Kidney tubule cell (primary cell): ENCODE results near the gene RAPGEF1.

ENCODE experiments used
- DNase-seq: peaks from one replicate; pipeline ENCODE4 v3.0.0-alpha.2; 2018; ENCODE audit warnings: low spot score

Gene RAPGEF1

DNA sequence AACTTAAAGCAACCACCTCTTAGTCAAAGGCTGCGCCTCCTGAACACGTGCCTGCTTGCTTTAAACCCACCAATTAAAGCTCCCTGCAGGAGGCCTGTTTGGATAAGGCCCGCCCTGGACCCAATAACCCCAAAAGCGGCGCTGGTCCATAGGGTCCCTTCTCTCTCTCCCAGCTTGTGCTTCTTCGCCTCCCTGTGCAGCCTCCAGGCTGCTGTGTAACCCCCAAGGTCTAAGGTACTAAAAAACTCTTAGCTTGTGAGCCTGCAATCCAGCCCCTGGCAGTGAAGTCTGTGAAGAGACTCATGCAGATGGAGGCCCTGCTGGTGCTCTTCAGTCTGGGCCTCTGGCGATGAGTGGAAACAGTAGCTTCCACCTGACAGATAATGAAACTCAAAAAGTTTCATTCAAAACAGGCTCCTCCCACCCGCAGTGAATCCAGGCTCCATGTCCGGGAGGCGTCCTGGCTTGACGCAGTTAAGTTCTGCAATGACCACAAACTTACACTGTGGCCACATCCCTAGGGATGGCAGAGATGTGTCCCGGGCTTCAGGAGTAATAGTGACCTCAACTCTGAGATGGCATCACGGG, 97.3 kb downstream of the RAPGEF1 start:
- DNase-seq: no peak

- no peak for DNase-seq
Measured at GRCh38 chr9:131641618-131642495, 98.0 kb downstream of the RAPGEF1 start.

- DNase-seq: no peak
Measured at GRCh38 chr9:131640438-131641137, 99.3 kb downstream of the RAPGEF1 start.

GRCh38 chr9:131639769-131640437, 100.0 kb downstream of the RAPGEF1 start:
- DNase-seq: no peak

GRCh38 chr9:131636593-131636992, 103.3 kb downstream of the RAPGEF1 start:
- no peak for DNase-seq

DNA sequence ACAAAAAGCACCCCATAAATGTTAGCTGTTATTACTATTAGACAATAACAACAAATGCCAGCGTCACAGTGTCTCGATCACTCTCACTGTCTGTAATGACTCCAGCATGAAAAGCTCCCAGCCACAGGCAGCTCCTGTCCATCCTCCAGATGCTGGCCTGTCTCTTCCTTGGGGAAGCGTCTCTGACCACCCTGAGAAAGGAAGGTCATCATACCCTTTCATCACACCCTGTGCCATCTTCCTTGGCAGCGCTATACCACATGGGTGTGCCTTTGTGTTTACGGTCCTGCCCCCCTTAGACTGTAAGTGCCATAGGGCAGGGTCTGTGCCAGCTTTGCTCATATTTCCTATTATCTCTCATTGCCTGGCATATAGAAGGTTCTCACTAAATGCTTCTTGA, 104.0 kb downstream of the RAPGEF1 start:
- DNase-seq: no peak

- peak; percentile 95 for DNase-seq
Measured at GRCh38 chr9:131635285-131635684, 104.6 kb downstream of the RAPGEF1 start.

- DNase-seq: peak; percentile 80
Measured at GRCh38 chr9:131633491-131634031, 106.3 kb downstream of the RAPGEF1 start.

DNA sequence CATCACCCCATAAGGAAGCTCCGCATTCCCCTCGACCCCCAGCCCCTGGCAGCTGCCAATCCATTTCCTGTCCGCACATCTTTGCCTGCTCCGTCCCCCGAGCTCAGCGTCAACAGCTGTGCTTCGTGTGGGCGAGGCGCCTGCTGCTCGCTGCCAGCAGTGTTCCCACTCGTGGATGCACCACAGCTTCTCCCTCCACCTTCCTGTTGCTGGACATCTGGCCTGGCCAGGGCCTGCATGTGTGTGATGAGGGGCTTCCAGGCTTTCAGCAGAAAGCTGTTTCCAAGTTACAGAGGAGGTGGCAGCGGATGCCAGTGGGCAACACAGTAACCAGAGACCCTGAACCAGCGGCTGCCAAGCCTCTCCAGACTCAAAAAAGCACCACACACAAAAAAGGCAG, 108.6 kb downstream of the RAPGEF1 start:
- DNase-seq: no peak

- DNase-seq: peak; percentile 72
Measured at GRCh38 chr9:131630205-131630831, 109.6 kb downstream of the RAPGEF1 start.

DNA sequence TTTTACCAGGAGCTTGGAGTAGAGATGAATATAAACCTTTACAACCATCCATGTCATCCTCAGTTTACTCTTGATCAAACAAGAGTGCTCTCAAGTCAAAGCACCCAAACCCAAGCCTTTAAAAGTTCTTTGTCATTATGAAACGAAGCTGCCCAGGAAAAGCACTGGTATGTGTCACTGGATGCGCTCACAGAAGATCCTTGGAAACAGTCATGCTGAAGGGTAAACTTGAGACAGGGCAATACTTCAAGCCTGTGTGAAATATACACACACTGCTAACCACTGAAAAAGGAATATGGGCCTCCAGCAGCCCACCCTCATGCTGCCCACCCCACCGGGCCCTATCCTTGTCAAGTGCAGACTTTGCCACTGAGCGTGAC, 110.1 kb downstream of the RAPGEF1 start:
- peak; percentile 17 for DNase-seq

DNA sequence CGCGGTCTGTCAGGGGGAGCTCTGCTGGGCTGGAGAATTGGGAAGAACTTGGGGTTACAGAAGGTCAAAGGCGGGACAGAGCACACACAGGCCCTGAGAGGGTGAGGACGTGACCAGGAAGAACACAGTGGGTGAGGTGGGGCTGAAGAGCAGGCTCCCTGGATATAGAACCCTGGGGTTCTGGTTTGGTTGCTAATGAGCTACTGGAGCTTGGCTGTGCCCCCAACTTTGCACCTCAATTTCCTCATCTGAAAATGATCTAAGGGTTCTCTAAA, 110.7 kb downstream of the RAPGEF1 start:
- DNase-seq: no peak

DNA sequence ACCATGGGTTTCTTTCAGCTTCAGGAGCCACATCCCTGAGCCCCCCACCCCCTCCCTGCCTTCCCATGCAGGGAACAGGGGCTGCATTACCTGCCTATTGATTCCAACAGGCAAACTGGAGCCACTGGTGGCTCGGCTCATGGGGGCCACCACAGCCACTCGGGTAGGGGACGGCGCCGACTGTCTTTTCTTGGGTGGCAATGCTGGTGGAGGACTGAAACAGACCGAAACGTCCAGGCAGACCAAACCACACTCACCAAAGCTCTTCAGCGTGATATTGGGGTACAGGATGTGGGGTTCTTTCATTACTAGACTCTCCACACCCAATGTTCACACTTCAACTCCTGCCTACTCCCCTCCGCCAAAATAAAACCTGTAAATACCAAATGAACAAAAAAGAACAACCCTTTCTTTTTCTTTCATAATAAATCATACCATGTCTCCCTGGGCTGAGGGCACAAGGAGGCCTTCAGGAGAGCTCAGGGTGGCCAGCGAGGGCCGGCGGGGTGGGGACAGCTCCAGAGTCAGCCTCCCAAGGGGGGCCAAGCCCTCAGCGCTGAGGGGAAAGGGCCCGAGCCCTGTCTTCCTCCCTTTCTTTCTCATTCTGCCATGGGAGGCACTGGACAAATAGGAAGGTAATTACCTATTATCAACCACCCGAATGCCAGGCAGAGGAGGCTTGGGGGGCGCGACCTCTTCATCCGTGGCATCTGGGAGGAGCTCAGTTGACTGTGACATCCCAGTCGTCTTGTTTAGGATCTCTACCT, 111.2 kb downstream of the RAPGEF1 start:
- no peak for DNase-seq

DNA sequence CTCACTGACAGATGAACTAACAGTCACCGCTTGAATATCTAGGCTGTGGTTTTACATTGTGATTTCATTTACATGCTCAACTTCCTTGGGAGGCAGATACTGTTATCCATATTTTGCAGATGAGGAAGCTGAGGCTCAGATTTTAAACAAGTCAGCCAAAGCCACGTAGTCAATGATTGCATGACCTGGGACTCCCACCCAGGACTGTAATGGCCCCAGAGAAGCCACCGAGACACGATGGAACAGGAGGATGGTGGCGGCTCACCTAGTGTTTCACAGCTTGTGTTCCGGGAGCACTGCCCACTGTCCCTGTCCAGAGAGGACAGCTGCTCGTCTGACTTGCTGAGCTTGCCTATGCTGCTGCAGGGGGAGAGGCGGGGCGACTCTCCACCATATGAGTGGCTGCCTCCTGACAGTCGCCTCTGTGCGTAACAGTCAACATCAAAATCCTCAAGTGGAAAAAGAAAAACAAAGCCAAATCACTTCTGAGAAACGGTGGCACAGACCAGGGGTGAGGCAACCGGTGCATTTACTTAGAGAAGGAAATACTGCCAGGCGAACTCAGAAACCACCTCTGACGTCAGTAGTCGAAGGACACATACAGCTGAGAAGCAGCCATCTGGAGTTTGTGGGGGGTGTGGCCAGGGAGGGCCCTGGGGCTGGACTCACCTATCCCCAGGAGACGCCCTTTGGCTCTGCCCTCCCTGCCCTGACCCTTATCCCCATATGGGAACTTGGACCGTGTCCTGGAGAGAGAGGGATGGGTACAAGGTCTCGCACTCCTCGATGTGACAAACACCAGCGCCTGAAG, 112.0 kb downstream of the RAPGEF1 start:
- peak; percentile 79 for DNase-seq

DNA sequence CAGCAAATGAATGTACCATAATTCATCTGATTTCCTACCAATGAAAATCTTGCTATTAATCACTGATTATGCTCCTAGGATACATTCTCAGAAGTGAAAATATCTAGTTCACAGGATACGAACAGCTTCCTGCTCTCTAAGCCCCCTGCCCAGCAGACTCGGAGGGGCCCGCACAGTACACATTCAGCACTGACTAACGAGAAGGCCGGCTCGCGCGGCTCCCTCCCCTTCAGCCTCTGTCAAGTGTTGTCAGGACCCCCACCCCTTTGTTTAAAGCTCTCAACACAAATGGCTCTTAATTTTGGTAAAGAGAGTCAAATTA, 112.6 kb downstream of the RAPGEF1 start:
- no peak for DNase-seq

- DNase-seq: no peak
Measured at GRCh38 chr9:131625790-131626670, 113.8 kb downstream of the RAPGEF1 start.

DNA sequence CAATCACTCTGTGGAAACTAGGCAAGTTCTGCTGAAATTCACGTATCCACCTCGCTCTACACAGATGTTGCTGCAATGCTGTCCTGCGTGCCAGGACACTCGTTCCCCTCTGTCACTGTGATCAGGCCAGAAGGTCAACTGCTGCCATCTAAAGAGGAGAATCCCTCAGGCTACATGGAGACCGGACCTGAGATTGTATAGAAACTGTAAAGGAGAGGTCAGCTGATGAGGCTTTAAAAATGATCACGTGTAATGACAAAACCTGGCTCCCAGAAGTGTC, 114.4 kb downstream of the RAPGEF1 start:
- DNase-seq: no peak

- DNase-seq: no peak
Measured at GRCh38 chr9:131624636-131625507, 115.0 kb downstream of the RAPGEF1 start.
